Fibroblast of skin of left quadriceps (primary cell): ENCODE results near the gene CHCHD3.
"Not testable (repeated sequence)": the region's sequence is repeated elsewhere in the genome, so short reads cannot be mapped to it uniquely, and the experiment has no call there.

ENCODE experiments used
- DNase-seq, 2 experiments: peaks; one replicate each; pipeline ENCODE4 v3.0.0-alpha.2; 2013; ENCODE audit warnings: low read depth in 2 of 2

Gene CHCHD3

GRCh38 chr7:133044722-133045473 is 37.0 kb downstream of the CHCHD3 start:
- DNase-seq: no peak

GRCh38 chr7:133040674-133041073 is 41.2 kb downstream of the CHCHD3 start:
- no peak for DNase-seq

GRCh38 chr7:133040178-133040577 is 41.7 kb downstream of the CHCHD3 start:
- DNase-seq: no peak

- no peak for DNase-seq
Measured at GRCh38 chr7:133039614-133040013, 42.3 kb downstream of the CHCHD3 start.

- DNase-seq: no peak
Measured at GRCh38 chr7:133036289-133036688, 45.6 kb downstream of the CHCHD3 start.

GRCh38 chr7:133035240-133035639 is 46.6 kb downstream of the CHCHD3 start:
- not testable (repeated sequence) for DNase-seq

- no peak for DNase-seq
Measured at GRCh38 chr7:133030346-133030745, 51.5 kb downstream of the CHCHD3 start.

DNA sequence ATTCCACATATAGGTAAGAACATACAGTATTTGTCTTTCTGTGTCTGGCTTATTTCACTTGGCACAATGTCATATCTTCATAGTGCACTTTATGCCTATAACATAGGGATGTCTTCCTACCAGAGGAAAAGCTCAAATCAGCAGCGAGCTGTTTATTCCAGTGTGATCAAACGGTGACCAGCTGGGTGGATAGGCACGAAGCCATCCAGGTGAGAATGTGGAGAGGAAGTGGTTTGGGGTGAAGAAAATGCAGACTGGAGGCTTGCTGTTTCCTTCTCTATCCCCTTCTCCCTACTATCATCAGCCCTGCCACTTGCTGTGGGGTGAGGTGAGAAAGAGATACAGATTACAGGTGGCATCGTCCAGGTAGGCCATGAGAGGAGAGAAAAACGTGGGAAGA is 52.4 kb downstream of the CHCHD3 start:
- DNase-seq: no peak

DNA sequence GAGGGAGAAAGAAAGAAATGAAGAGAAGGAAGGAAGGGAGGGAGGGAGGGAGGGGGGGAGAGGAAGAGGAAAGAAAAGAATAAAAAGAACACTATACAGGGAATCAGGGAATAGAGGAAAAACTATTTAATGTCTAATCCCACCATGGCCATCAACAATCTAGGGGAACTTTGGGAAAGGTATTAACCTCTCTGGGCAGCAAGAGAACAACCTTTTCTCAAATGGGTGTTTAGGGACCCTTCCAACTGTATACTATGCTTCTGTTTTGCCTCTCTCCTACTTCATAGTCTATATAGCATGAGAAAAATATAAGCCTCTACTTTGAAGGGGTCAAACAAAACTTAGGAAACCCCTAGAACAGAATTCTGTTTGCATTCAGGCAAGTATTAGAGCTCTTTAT is 54.5 kb downstream of the CHCHD3 start:
- DNase-seq: no peak

DNA sequence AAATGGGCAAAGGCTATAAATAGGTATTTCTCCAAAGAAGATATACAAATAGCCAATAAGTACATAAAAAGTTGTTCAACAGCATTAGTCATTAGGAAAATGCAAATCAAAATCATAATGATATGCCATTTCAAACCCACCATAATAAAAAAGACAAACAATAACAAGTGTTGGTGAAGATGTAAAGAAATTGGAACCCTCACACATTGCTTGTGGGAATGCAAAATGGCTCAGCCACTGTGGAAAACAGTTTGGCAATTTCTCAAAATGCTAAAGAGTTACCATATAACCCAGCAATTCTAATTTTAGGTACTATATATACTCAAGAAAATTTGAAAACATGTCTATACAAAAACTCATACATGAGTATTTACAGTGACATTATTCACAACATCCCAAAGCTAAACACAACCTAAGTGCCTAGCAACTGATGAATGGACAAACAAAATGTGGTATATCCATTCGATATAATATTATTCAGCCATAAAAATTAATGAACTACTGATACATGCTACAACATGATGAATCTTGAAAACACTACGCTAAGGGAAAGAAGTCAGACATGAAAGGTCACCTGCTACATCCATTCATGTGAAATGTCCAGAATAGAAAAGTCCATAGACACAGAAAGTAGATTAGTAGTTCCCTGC is 55.6 kb downstream of the CHCHD3 start:
- no peak for DNase-seq

- no peak for DNase-seq
Measured at GRCh38 chr7:133025056-133025455, 56.8 kb downstream of the CHCHD3 start.

GRCh38 chr7:133024596-133024995 is 57.3 kb downstream of the CHCHD3 start:
- no peak for DNase-seq

GRCh38 chr7:133023370-133024071 is 58.4 kb downstream of the CHCHD3 start:
- peak in 1 of 2 experiments; percentile 25 for DNase-seq

DNA sequence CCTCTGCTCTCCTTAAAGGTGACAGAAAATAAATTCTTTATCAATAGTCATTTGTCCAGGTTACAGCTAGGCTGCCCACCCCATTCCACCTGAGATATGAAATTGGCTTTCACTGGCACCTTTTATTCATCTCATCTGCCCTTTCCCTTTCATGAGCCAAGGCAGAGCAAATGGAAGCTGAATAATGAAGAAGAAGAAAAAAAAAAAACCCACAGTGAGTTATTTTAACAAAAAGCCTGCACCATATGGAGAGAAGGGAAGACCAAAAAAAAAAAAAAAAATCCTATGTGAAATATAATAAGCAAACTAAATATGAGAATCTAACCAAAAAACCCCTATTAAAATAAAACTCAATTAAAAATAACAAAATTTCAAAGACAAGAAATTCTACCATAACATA is 59.2 kb downstream of the CHCHD3 start:
- DNase-seq: no peak

GRCh38 chr7:133021196-133021595 is 60.7 kb downstream of the CHCHD3 start:
- no peak for DNase-seq

DNA sequence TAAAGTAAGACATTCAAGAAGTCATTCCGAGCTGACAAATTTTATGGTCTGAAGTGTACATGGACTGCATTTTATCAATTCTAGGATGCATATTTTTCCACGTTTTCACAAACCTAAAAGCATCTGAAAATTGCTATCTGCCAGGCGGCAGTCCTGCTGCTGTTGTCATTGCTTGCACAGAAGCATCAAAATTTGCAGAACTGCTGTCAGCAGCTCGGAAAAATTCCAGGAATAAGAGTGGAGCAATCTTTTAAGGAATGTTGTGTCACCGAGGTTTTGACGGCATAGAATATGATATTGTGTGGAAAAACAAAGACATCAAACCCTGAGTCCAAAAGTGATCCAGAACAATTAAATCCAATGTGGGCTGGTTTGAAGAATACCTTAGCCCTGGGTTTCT is 61.4 kb downstream of the CHCHD3 start:
- peak; percentile 13 to 17 for DNase-seq

GRCh38 chr7:133019590-133019989 is 62.3 kb downstream of the CHCHD3 start:
- DNase-seq: no peak

DNA sequence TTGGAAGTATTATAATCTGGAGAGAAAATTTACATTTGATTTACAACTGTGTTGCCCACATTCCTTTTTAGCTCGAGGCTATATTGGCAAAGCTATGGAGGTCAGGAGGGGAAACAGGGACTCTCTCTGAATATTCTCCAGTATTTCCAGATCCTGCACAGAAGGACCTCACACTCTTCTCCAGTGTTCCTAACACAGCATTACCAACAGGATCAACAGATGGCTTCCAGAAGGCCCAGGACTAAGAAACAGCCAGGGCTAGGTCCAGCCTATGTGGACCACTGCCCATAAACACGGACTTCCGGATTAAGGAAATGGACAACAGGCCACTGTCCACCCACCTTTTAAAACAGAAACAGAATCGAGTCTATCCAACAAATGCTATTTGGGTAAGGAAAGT is 65.3 kb downstream of the CHCHD3 start:
- DNase-seq: no peak

GRCh38 chr7:133015888-133016287 is 66.0 kb downstream of the CHCHD3 start:
- DNase-seq: no peak

GRCh38 chr7:133011746-133012145 is 70.1 kb downstream of the CHCHD3 start:
- no peak for DNase-seq

DNA sequence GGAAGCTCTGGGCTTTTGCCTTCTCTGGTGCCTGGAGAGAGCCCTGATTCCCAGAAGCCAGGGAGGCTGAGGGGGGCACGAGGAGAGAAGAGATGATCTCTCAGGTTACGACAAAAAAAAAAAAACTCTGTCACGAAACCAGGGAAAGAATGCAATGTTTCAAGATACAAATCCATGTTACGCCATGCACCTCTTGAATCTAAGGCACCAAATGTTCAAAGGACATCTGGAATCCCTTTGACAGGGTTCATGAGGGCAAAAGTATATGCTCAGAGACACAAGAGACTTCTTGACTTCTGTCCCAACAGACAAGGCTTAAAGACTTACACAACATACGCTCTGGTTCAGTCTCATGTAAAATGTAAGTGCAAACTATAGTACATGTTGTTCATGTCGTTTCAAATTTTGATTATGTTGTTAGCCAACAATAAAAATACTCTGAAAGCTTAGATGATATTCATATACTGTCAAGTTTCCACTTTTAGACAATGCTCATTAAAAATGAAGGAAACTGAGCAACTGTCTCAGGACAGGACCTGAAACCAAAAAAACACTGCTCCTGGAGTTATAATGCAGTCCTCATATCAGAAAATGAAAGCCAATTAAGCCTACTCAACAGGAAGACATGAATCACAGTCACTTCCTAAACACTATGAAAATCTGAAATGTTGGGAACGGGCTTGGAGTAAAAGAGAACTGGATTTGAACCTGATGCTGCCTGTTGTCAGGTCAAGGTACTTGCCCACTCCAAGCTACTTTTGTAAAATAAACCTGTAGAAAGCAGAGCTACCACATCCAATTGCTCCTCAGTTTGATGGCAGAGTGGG is 72.3 kb downstream of the CHCHD3 start:
- DNase-seq: peak in 1 of 2 experiments; percentile 11

DNA sequence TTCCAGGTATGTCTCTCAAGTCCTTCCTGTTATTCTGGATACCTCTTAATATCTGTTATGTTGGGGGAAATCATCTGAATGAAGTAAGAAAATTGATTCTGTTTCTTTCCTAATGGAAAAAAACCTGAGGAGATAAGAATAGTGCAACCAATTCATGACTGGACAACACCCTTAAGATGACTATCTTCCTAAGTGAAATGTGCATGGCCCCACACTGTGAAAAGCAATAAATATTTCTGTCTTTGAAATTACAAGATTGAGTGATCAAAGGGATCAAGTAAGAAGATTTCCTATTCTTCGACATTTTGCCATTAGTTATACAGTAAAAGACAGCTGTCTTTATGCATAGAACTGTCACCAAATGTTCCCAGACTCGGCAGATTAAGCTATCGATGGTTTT is 73.9 kb downstream of the CHCHD3 start:
- no peak for DNase-seq
